GM12873 (cell line): ENCODE data around the gene MAGI2.

ENCODE experiments used
- TF ChIP-seq, protein P1 (sequence below): IDR thresholded peaks from 2 replicates; pipeline ENCODE4 v1.5.1; 2012; ENCODE audit warnings: low read depth, mild to moderate bottlenecking, moderate library complexity, low read length, control low read depth; ENCODE audit not compliant: insufficient read depth; ENCODE audit errors: missing control alignments

The MAGI2 gene

GRCh38 chr7:78803501-78804127 is 649.9 kb downstream of the MAGI2 start:
- TF ChIP-seq, protein P1, sequence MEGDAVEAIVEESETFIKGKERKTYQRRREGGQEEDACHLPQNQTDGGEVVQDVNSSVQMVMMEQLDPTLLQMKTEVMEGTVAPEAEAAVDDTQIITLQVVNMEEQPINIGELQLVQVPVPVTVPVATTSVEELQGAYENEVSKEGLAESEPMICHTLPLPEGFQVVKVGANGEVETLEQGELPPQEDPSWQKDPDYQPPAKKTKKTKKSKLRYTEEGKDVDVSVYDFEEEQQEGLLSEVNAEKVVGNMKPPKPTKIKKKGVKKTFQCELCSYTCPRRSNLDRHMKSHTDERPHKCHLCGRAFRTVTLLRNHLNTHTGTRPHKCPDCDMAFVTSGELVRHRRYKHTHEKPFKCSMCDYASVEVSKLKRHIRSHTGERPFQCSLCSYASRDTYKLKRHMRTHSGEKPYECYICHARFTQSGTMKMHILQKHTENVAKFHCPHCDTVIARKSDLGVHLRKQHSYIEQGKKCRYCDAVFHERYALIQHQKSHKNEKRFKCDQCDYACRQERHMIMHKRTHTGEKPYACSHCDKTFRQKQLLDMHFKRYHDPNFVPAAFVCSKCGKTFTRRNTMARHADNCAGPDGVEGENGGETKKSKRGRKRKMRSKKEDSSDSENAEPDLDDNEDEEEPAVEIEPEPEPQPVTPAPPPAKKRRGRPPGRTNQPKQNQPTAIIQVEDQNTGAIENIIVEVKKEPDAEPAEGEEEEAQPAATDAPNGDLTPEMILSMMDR: no peak

DNA sequence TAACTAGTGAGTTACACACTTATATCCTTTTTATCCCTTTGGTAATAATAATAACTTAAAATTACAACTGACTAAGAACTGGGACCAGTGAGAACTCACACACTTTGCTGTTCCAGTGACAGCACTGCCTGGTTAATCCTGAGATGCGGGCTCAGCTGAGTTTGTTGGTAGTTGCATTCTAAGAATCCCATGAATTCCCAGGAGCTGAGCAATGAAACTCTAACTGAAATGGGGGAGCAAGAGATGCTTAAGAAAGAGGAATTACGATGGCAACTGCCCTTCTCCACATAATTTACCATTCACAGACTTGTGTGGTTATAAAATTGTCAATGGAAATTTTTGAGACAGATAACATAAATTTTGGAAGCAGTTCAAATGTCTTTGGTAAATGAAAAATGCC is 659.4 kb downstream of the MAGI2 start:
- TF ChIP-seq, protein P1: no peak

DNA sequence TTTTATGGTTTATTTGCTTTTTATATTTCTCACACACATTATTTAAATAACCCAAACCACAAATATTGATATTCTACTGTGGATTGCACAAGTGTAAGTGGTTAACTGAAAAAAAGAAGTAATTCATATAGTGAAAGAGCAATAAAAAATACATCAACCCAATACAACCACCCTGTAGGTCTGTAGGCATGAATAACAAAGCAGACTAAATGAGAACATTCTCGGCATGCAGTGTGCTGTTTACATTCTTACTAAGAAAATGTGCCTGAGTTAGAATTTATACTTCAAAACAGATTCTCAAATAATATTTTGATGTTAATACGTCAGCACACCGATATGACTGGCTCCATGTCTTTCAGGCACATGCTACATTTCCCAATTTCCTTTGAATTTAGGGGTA is 660.8 kb downstream of the MAGI2 start:
- TF ChIP-seq, protein P1: no peak

GRCh38 chr7:78792006-78792405 is 661.5 kb downstream of the MAGI2 start:
- TF ChIP-seq, protein P1: no peak

DNA sequence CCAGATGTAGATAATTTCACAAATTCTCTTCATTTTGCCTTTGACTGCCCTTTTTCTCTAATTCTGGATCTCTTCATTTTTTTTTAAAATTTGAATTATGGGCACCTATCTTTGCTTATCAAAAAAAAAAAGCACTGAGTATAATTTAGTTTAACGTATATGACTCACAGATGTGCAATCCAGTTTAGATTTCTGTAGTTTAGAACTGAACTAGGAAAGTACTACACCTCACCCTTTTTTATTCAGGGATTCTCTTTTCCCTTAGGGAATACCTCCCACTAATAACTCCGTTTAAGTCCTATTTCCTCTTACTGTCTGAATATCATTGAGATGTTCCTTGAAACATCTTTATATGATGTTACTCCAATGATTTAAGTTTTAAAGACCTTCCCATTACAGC is 665.0 kb downstream of the MAGI2 start:
- TF ChIP-seq, protein P1: no peak

- TF ChIP-seq, protein P1: no peak
Observed at GRCh38 chr7:78787854-78788253, 665.6 kb downstream of the MAGI2 start.

DNA sequence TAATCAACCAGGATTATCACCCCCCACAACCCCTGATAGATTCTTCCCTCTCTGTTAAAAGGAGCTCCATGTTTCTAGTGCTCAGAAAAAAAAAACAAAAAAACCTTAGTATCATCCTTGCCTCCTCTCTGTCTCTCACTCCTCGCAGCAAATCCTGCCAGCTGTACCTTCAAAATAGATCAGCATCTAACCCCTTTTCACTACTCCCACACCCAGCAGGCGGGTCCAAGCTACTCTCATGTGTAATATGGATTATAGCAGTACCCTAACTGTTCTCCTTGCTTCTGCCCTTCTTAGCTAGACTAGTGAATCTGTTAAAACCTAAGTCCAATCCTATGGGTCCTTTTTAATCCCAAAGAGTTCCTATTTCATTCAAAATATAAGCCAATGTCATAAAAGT is 667.4 kb downstream of the MAGI2 start:
- TF ChIP-seq, protein P1: no peak
